NB4 (cell line): ENCODE data around the gene NOS3.

Experiments
- CTCF ChIP-seq: IDR thresholded peaks from one replicate; pipeline ENCODE4 v1.5.1; 2012; ENCODE audit warnings: low read depth, low read length
- MYC ChIP-seq: IDR thresholded peaks from 2 replicates; pipeline ENCODE4 v1.6.1; 2011; ENCODE audit warnings: low read depth, low read length
- POLR2A ChIP-seq: IDR thresholded peaks from 2 replicates; pipeline ENCODE4 v1.6.1; 2011; ENCODE audit warnings: mild to moderate bottlenecking; ENCODE audit not compliant: insufficient read length; ENCODE audit errors: extremely low read depth
- TF ChIP-seq, protein P1 (sequence below): IDR thresholded peaks from 2 replicates; pipeline ENCODE4 v1.6.1; 2011; ENCODE audit warnings: low read depth, low read length

DNA sequence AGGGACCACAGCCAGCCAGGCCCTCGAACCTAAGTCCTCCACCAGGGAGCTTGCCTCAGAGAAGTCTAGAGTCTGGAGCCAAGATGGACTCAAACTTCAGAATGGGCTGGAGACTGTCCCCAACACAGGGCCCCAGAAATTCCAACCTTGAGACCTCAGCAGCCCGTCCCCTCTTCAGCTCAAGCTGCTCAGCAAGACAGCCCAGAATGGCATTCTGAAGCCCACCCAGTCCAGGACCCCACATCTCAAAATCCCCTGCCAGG lies 28.6 kb upstream of the NOS3 start:
- no peak for TF ChIP-seq POLR2A
- TF ChIP-seq, protein P1, sequence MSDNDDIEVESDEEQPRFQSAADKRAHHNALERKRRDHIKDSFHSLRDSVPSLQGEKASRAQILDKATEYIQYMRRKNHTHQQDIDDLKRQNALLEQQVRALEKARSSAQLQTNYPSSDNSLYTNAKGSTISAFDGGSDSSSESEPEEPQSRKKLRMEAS = no peak
- TF ChIP-seq CTCF = no peak
- TF ChIP-seq MYC = no peak
